OCI-LY3 (cell line): ENCODE measurements around the gene ZCCHC24.
"Not testable (repeated sequence)": the region's sequence is repeated elsewhere in the genome, so short reads cannot be mapped to it uniquely, and the experiment has no call there.

Source experiments
- H2AFZ ChIP-seq: fragments of 200-600, 300-600 bp; shearing (Covaris generic); 2 replicates; pipeline ENCODE4 v1.6.0; 2014; ENCODE audit warnings: antibody characterized with exemption, low read depth, low read length
- H3K27ac ChIP-seq: fragments of 200-600, 300-600 bp; sonication (generic); 2 replicates; pipeline ENCODE4 v1.5.1; 2014; ENCODE audit warnings: mild to moderate bottlenecking, low read length, moderate library complexity, mixed read lengths
- H3K27me3 ChIP-seq: fragments of 200-600, 300-600 bp; sonication (generic); 2 replicates; pipeline ENCODE4 v1.6.1; 2014; ENCODE audit warnings: low read depth, low read length, mixed read lengths
- H3K36me3 ChIP-seq: fragments of 200-600, 300-600 bp; sonication (generic); replicated peaks from 2 replicates; pipeline ENCODE3; 2014; ENCODE audit warnings: low read depth, low read length, mixed read lengths
- H3K4me1 ChIP-seq: fragments of 300-600, 200-600 bp; sonication (generic); 2 replicates; pipeline ENCODE4 v1.6.1; 2014; ENCODE audit warnings: low read length, mixed read lengths
- H3K4me2 ChIP-seq: fragments of 200-600, 300-600 bp; sonication (generic); 2 replicates; pipeline ENCODE4 v1.6.1; 2014; ENCODE audit warnings: low read length, mixed read lengths
- H3K4me3 ChIP-seq: fragments of 300-600, 200-600 bp; sonication (generic); 2 replicates; pipeline ENCODE4 v1.5.1; 2014; ENCODE audit warnings: antibody characterized with exemption, mild to moderate bottlenecking, low read length, moderate library complexity
- H3K79me2 ChIP-seq: fragments of 300-600, 200-600 bp; shearing (Covaris generic); 2 replicates; pipeline ENCODE4 v1.6.1; 2014; ENCODE audit warnings: mild to moderate bottlenecking, low read length, mixed read lengths
- H3K9ac ChIP-seq: fragments of 300-600, 200-600 bp; shearing (Covaris generic); 2 replicates; pipeline ENCODE4 v1.6.0; 2014; ENCODE audit warnings: mild to moderate bottlenecking, low read length, moderate library complexity
- H3K9me3 ChIP-seq: fragments of 200-600, 300-600 bp; shearing (Covaris generic); 2 replicates; pipeline ENCODE4 v1.6.1; 2014; ENCODE audit warnings: low read length, mixed read lengths; ENCODE audit not compliant: insufficient read depth
- H4K20me1 ChIP-seq: fragments of 200-600, 300-600 bp; sonication (generic); 2 replicates; pipeline ENCODE4 v1.6.1; 2016; ENCODE audit warnings: low read length, mixed read lengths; ENCODE audit not compliant: insufficient read depth
- EZH2phosphoT487 ChIP-seq: fragments of 200-600 bp; shearing (Covaris generic); IDR thresholded peaks from 2 replicates; pipeline ENCODE4 v1.6.1; 2018; ENCODE audit warnings: antibody characterized with exemption, mixed run types, low read depth
- TF ChIP-seq, protein P1 (sequence below): fragments of 200-600, 300-600 bp; sonication (generic); IDR thresholded peaks from 2 replicates; pipeline ENCODE4 v1.5.1; 2014; ENCODE audit warnings: antibody characterized with exemption, low read length, low read depth

Gene ZCCHC24

DNA sequence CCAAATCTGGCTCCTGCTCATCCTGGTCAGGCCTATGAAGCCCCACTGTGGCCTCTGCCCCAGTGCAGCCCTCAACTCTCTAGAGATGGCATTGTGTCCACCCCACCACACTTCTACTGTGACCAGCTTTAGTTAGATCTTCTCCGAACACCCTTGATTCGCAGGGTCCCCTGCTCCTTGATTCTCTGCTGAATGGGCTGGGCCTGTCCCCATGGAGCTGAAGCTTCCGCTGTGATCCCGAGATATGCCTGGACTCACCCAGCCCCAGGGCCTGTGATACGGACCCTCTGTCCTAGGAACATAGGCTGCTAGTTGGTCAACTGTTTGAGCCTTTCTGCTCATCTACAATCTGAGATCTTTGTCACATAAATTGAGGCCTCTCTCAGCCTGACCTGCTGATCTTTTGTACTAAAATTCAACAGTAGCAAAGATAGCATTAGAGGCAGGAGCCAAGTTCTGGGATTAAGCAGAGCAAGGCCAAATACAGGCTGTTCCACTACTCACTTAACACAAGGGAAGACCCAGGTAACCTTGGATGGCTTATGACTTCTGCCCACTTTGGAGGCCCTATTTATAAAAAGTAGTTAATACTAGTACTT lies 104.7 kb downstream of the ZCCHC24 start:
- TF ChIP-seq, protein P1, sequence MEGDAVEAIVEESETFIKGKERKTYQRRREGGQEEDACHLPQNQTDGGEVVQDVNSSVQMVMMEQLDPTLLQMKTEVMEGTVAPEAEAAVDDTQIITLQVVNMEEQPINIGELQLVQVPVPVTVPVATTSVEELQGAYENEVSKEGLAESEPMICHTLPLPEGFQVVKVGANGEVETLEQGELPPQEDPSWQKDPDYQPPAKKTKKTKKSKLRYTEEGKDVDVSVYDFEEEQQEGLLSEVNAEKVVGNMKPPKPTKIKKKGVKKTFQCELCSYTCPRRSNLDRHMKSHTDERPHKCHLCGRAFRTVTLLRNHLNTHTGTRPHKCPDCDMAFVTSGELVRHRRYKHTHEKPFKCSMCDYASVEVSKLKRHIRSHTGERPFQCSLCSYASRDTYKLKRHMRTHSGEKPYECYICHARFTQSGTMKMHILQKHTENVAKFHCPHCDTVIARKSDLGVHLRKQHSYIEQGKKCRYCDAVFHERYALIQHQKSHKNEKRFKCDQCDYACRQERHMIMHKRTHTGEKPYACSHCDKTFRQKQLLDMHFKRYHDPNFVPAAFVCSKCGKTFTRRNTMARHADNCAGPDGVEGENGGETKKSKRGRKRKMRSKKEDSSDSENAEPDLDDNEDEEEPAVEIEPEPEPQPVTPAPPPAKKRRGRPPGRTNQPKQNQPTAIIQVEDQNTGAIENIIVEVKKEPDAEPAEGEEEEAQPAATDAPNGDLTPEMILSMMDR: no peak
- no peak for TF ChIP-seq EZH2phosphoT487
- no peaks in the 10 kb centered on the region for H3K79me2 ChIP-seq
- H2AFZ ChIP-seq: no peak overlapping the region
- H3K4me1 ChIP-seq: no peaks in the 10 kb centered on the region
- H3K4me3 ChIP-seq: no peak overlapping the region
- no peak overlapping the region for H3K4me2 ChIP-seq
- H3K9me3 ChIP-seq: no peaks in the 10 kb centered on the region
- no peak overlapping the region for H3K27ac ChIP-seq
- no peaks in the 10 kb centered on the region for H4K20me1 ChIP-seq
- no peaks in the 10 kb centered on the region for H3K36me3 ChIP-seq
- no peaks in the 10 kb centered on the region for H3K27me3 ChIP-seq
- no peak overlapping the region for H3K9ac ChIP-seq

DNA sequence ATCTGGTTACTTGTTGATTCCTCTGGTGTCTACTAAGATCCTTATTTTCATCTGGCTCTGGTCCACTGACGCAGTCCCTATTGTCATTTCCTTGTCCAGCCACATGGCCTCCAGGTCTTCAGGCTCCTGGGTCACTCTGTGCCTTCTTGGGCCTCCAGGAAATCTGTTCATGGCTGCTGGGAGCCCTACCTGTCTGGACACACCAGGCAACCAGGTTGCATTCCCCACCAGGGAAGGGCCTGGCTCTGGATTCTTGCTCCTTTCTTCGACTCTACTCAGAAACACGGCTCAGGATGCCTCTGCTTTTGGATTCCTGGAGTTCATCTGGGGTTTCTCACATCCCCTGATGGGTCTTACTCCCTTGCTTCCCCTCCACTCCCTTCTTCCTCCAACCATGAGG lies 106.2 kb downstream of the ZCCHC24 start:
- Histone ChIP-seq H3K27ac (no peak overlapping the region), H3K36me3 (no peaks in the 10 kb centered on the region), H3K9me3 (no peaks in the 10 kb centered on the region), H3K79me2 (no peaks in the 10 kb centered on the region), H4K20me1 (no peaks in the 10 kb centered on the region), H3K9ac (no peak overlapping the region), H3K4me2 (no peak overlapping the region), H3K4me3 (no peak overlapping the region), H2AFZ (no peak overlapping the region), H3K27me3 (no peaks in the 10 kb centered on the region), H3K4me1 (no peaks in the 10 kb centered on the region)
- TF ChIP-seq, protein P1: no peak
- no peak for TF ChIP-seq EZH2phosphoT487

DNA sequence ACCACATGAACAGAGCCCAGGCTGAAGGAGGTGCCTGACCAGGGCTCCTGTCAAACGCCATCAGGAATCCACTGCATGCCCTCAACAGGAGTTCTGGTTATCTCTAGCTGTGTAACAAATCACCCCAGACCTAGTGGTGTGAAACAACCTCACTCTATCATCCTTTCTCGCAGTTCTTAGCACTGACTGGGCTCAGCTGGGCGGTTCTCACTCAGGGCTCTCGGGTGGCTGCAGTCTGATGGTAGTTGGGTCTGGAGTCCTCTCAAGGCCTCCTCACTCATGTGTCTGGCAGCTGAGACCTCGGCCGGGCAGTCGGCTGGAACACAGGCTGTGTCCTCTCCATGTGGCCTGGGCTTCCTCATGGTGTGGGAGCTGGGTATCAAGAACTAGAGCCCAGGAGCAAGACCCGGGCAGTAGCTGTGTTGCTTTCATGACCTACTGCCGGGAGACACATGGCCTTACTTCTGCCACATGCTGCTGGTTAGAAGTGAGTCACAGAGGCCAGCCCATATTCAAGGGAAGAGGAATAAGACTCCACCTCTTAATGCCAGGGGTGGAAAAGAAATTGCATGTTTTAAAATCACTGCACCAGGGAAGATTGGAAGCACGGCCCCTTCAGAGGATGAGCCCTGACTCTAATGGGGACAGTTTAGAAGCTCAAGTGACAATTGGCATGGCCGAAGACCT lies 107.5 kb downstream of the ZCCHC24 start:
- not testable (repeated sequence) for H3K9ac ChIP-seq, H3K4me3 ChIP-seq, H3K9me3 ChIP-seq, H2AFZ ChIP-seq, H3K4me2 ChIP-seq, H4K20me1 ChIP-seq, H3K36me3 ChIP-seq, H3K27ac ChIP-seq, H3K4me1 ChIP-seq, H3K27me3 ChIP-seq, H3K79me2 ChIP-seq

DNA sequence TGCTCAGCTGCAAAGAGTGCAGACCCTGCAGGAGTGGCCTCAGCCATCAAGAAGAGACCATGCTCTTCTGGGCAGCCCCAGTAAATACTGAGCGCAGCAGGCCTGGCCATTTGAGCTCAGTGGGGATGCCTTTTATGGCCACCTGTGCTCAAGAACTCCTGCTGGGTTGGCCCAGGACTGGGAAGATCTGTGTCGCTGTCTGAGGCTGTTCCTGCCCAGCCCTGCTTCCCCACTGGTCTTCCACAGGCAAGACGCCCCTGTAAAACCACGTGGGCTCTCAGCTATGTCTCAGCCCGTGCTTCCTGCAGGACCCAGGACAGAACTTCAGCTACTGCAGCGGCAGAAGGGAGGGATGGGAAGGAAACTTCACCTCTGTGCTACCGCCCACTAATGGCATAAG lies 108.7 kb downstream of the ZCCHC24 start:
- no peaks in the 10 kb centered on the region for H3K79me2 ChIP-seq

More for the DNA sequence above, 108.7 kb downstream of the ZCCHC24 start:
- Histone ChIP-seq H3K9me3 (0 out of 2 replicates have a peak, but pooled peaks cover 4% of the 10 kb centered on the region), H3K27ac (no peak overlapping the region), H3K36me3 (no peaks in the 10 kb centered on the region), H3K9ac (no peak overlapping the region), H3K27me3 (no peaks in the 10 kb centered on the region), H2AFZ (no peak overlapping the region), H3K4me2 (no peak overlapping the region), H3K4me3 (no peak overlapping the region), H3K4me1 (peaks cover 5% of the 10 kb centered on the region), H4K20me1 (no peaks in the 10 kb centered on the region)
- no peak for TF ChIP-seq EZH2phosphoT487
- TF ChIP-seq, protein P1: no peak
